AG10803 (cell line): Measurements from ENCODE around the gene NNAT.
"Not testable (repeated sequence)": the region's sequence is repeated elsewhere in the genome, so short reads cannot be mapped to it uniquely, and the experiment has no call there.

Experiments used
- DNase-seq: peaks from one replicate; pipeline ENCODE4 v3.0.0; 2010; ENCODE audit warnings: low read depth
- H3K4me3 ChIP-seq: 2 replicates; pipeline ENCODE4 v1.5.1; 2011; ENCODE audit warnings: mild to moderate bottlenecking, low read length, control low read depth
- CTCF ChIP-seq: conservative IDR thresholded peaks from 2 replicates; pipeline ENCODE4 v1.5.1; 2011; ENCODE audit warnings: mild to moderate bottlenecking, low read length, control low read depth, inconsistent platforms

The NNAT gene

GRCh38 chr20:37544386-37544785 is 23.3 kb downstream of the NNAT start:
- no peak for DNase-seq
- no peak overlapping the region for H3K4me3 ChIP-seq
- TF ChIP-seq CTCF = no peak

- no peak for DNase-seq
- TF ChIP-seq CTCF = no peak
- H3K4me3 ChIP-seq = no peak overlapping the region
Observed at GRCh38 chr20:37545516-37545915, 24.5 kb downstream of the NNAT start.

- no peak for TF ChIP-seq CTCF
- no peak for DNase-seq
- H3K4me3 ChIP-seq = no peak overlapping the region
Observed at GRCh38 chr20:37547912-37548311, 26.9 kb downstream of the NNAT start.

- not testable (repeated sequence) for H3K4me3 ChIP-seq, DNase-seq
Observed at GRCh38 chr20:37550101-37550920, 29.3 kb downstream of the NNAT start.

- DNase-seq, H3K4me3 ChIP-seq: not testable (repeated sequence)
Observed at GRCh38 chr20:37551660-37552059, 30.6 kb downstream of the NNAT start.

- no peak for TF ChIP-seq CTCF
- peak; percentile 26 for DNase-seq
- H3K4me3 ChIP-seq = no peak overlapping the region
Observed at GRCh38 chr20:37552415-37552814, 31.4 kb downstream of the NNAT start.

- DNase-seq, H3K4me3 ChIP-seq: not testable (repeated sequence)
Observed at GRCh38 chr20:37554721-37555298, 33.8 kb downstream of the NNAT start.

GRCh38 chr20:37556538-37556937 is 35.5 kb downstream of the NNAT start:
- no peak for DNase-seq
- no peak for TF ChIP-seq CTCF
- no peak overlapping the region for H3K4me3 ChIP-seq
